KMS-11 (cell line): ENCODE data around the gene SREBF1.

Source experiments
- H2AFZ ChIP-seq: fragments of 200-600 bp; sonication (generic); 2 replicates; pipeline ENCODE4 v1.6.1; 2016; ENCODE audit warnings: antibody characterized with exemption, mixed run types, low read depth
- H3K27ac ChIP-seq: fragments of 200-600 bp; sonication (generic); 2 replicates; pipeline ENCODE4 v1.6.1; 2016; ENCODE audit warnings: mild to moderate bottlenecking, mixed run types
- H3K27me3 ChIP-seq: fragments of 200-600 bp; sonication (generic); 2 replicates; pipeline ENCODE4 v1.6.1; 2017; ENCODE audit warnings: mild to moderate bottlenecking, low read depth, mixed run types, moderate library complexity; ENCODE audit not compliant: insufficient read depth
- H3K36me3 ChIP-seq: fragments of 200-600 bp; sonication (generic); 2 replicates; pipeline ENCODE4 v1.6.1; 2017; ENCODE audit warnings: mild to moderate bottlenecking, mixed run types; ENCODE audit not compliant: insufficient read depth
- H3K4me1 ChIP-seq: fragments of 200-600 bp; sonication (generic); 2 replicates; pipeline ENCODE4 v1.6.1; 2016; ENCODE audit warnings: mild to moderate bottlenecking, low read depth, mixed run types; ENCODE audit not compliant: poor library complexity, severe bottlenecking
- H3K4me2 ChIP-seq: fragments of 200-600 bp; sonication (generic); 2 replicates; pipeline ENCODE4 v1.7.0; 2016; ENCODE audit warnings: mild to moderate bottlenecking, mixed run types
- H3K4me3 ChIP-seq: fragments of 200-600 bp; sonication (generic); IDR thresholded peaks from 2 replicates; pipeline ENCODE4 v1.6.1; 2017; ENCODE audit warnings: low read depth, low read length, mixed read lengths; ENCODE audit not compliant: insufficient read depth
- H3K79me2 ChIP-seq: fragments of 200-600 bp; sonication (generic); 2 replicates; pipeline ENCODE4 v1.6.1; 2016; ENCODE audit warnings: low read depth, mixed run types; ENCODE audit not compliant: insufficient read depth
- H3K9ac ChIP-seq: fragments of 200-600 bp; sonication (generic); 2 replicates; pipeline ENCODE4 v1.6.1; 2016; ENCODE audit warnings: mild to moderate bottlenecking, mixed run types
- H4K20me1 ChIP-seq: fragments of 200-600 bp; sonication (generic); 2 replicates; pipeline ENCODE4 v1.6.1; 2016; ENCODE audit warnings: mild to moderate bottlenecking, mixed run types; ENCODE audit not compliant: insufficient read depth
- TF ChIP-seq, protein P1 (sequence below): fragments of 200-600 bp; sonication (generic); conservative IDR thresholded peaks from 2 replicates; pipeline ENCODE4 v1.6.1; 2017; ENCODE audit warnings: low read depth, mild to moderate bottlenecking, antibody characterized with exemption, low read length, moderate library complexity, mixed read lengths

The SREBF1 gene

DNA sequence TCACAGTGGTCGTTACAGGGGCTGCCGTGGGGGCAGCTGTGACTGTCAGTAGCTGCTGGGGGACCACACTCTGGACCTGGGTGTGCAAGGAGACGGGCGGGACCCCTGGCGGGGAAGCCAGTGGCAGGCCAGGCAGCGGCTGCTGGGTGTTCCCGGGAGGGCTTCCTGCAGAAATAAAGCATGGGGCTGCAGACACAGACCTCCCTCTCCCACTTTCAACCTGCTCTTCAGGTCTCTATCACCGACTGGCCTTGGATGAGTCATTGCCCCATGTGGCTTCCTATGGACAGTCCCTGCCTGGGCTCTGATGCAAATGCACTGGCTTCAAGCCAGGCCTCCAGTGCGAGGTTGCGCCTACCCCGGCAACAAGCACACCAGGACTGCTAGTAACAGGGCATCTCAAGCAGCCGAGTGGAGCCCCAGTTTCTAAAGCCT lies 17.2 kb downstream of the SREBF1 start:
- H4K20me1 ChIP-seq = no peaks in the 10 kb centered on the region
- no peaks in the 10 kb centered on the region for H3K27me3 ChIP-seq
- no peak overlapping the region for H3K9ac ChIP-seq
- H3K4me2 ChIP-seq = no peak overlapping the region
- peaks cover 35% of the 10 kb centered on the region for H3K79me2 ChIP-seq
- H3K4me1 ChIP-seq = peaks cover 47% of the 10 kb centered on the region
- no peaks in the 10 kb centered on the region for H3K36me3 ChIP-seq
- TF ChIP-seq, protein P1, sequence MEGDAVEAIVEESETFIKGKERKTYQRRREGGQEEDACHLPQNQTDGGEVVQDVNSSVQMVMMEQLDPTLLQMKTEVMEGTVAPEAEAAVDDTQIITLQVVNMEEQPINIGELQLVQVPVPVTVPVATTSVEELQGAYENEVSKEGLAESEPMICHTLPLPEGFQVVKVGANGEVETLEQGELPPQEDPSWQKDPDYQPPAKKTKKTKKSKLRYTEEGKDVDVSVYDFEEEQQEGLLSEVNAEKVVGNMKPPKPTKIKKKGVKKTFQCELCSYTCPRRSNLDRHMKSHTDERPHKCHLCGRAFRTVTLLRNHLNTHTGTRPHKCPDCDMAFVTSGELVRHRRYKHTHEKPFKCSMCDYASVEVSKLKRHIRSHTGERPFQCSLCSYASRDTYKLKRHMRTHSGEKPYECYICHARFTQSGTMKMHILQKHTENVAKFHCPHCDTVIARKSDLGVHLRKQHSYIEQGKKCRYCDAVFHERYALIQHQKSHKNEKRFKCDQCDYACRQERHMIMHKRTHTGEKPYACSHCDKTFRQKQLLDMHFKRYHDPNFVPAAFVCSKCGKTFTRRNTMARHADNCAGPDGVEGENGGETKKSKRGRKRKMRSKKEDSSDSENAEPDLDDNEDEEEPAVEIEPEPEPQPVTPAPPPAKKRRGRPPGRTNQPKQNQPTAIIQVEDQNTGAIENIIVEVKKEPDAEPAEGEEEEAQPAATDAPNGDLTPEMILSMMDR = no peak
- H3K4me3 ChIP-seq = no peak overlapping the region
- H3K27ac ChIP-seq = no peak overlapping the region
- no peak overlapping the region for H2AFZ ChIP-seq

DNA sequence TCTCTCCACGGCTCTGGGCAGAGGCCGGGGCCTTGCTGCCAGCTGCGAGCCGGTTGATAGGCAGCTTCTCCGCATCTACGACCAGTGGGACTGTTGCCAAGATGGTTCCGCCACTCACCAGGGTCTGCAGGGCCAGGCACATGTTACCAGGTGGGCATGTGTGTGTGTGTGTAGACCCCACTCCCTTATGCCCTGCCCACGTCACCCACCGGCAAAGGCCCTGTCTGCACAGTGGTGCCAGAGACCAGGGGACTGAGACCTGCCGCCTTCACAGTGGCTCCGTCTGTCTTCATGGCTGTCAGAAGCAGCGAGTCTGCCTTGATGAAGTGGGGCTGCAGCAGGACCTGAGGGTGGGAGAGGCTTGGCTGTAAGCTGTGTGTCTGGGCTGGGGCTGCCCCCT lies 17.7 kb downstream of the SREBF1 start:
- H3K4me1 ChIP-seq = peaks cover 42% of the 10 kb centered on the region
- no peak overlapping the region for H3K4me2 ChIP-seq
- no peaks in the 10 kb centered on the region for H3K36me3 ChIP-seq
- no peak overlapping the region for H3K4me3 ChIP-seq
- no peak overlapping the region for H3K27ac ChIP-seq
- no peak overlapping the region for H3K9ac ChIP-seq
- no peaks in the 10 kb centered on the region for H4K20me1 ChIP-seq
- no peaks in the 10 kb centered on the region for H3K27me3 ChIP-seq
- peaks cover 32% of the 10 kb centered on the region for H3K79me2 ChIP-seq
- H2AFZ ChIP-seq = no peak overlapping the region
- TF ChIP-seq, protein P1 = no peak

DNA sequence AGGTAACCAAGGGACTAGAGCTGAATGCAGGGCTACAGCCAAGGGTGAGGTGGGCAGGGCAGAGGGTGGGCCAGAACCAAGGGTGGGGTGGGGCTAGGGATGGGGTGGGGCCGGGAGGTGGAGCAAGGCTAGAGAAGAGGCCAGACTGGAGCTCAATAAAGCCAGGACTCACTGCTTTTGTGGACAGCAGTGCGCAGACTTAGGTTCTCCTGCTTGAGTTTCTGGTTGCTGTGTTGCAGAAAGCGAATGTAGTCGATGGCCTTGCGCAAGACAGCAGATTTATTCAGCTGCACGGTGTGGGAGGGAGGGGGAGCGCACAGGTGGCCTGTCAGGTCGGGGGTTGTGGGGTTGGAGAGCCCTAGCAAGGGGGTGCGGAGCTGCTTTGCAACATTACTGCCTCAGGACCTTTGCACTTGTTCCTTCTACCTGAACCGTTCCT lies 18.7 kb downstream of the SREBF1 start:
- Histone ChIP-seq H3K79me2 (peaks cover 28% of the 10 kb centered on the region), H3K27ac (no peak overlapping the region), H3K36me3 (no peaks in the 10 kb centered on the region), H2AFZ (no peak overlapping the region), H3K4me3 (no peak overlapping the region), H3K27me3 (no peaks in the 10 kb centered on the region), H4K20me1 (no peaks in the 10 kb centered on the region), H3K4me1 (peaks cover 39% of the 10 kb centered on the region), H3K9ac (no peak overlapping the region), H3K4me2 (no peak overlapping the region)
- TF ChIP-seq, protein P1 = no peak

DNA sequence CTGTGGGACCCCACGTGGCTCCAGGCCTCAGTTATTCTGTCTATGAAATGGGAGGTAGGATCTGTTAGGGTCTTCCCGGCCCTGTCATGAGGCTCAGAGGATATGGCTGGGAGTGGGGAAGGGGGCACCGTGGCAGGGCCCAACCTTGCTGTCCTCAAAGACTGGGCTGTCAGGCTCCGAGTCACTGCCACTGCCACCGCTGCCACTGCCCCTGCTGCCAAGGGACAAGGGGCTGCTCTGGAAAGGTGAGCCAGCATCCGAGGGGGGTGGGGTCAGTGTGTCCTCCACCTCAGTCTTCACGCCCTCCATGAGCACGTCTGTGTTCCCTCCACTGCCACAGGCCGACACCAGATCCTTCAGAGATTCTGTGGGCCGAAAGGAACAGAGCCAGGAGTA lies 19.2 kb downstream of the SREBF1 start:
- Histone ChIP-seq H4K20me1 (no peaks in the 10 kb centered on the region), H3K79me2 (peaks cover 22% of the 10 kb centered on the region), H3K27me3 (no peaks in the 10 kb centered on the region), H3K4me2 (no peak overlapping the region), H2AFZ (no peak overlapping the region), H3K4me1 (peaks cover 39% of the 10 kb centered on the region), H3K36me3 (no peaks in the 10 kb centered on the region), H3K4me3 (no peak overlapping the region), H3K9ac (no peak overlapping the region), H3K27ac (no peak overlapping the region)
- TF ChIP-seq, protein P1 = no peak
